Fibroblast of peridontal ligament (primary cell): ENCODE results near the gene GAPVD1.

Experiments used
- DNase-seq: peaks from one replicate; pipeline ENCODE4 v3.0.0-alpha.2; 2010; ENCODE audit errors: extremely low read depth

Gene GAPVD1

GRCh38 chr9:125405938-125406809 lies 144.5 kb downstream of the GAPVD1 start:
- DNase-seq: no peak

GRCh38 chr9:125406810-125407087 lies 145.1 kb downstream of the GAPVD1 start:
- no peak for DNase-seq

- DNase-seq: no peak
Measured at GRCh38 chr9:125407432-125407973, 145.9 kb downstream of the GAPVD1 start.

- DNase-seq: peak; percentile 57
Measured at GRCh38 chr9:125407974-125408900, 146.6 kb downstream of the GAPVD1 start.

GRCh38 chr9:125409217-125409636 lies 147.6 kb downstream of the GAPVD1 start:
- no peak for DNase-seq

- peak; percentile 22 for DNase-seq
Measured at GRCh38 chr9:125409637-125410521, 148.3 kb downstream of the GAPVD1 start.

GRCh38 chr9:125410522-125410894 lies 148.9 kb downstream of the GAPVD1 start:
- no peak for DNase-seq

GRCh38 chr9:125411171-125411756 lies 149.6 kb downstream of the GAPVD1 start:
- DNase-seq: no peak

GRCh38 chr9:125412166-125412565 lies 150.5 kb downstream of the GAPVD1 start:
- no peak for DNase-seq

- DNase-seq: no peak
Measured at GRCh38 chr9:125413579-125413978, 152.0 kb downstream of the GAPVD1 start.

- DNase-seq: no peak
Measured at GRCh38 chr9:125415583-125416460, 154.2 kb downstream of the GAPVD1 start.

- no peak for DNase-seq
Measured at GRCh38 chr9:125416517-125416916, 154.9 kb downstream of the GAPVD1 start.
